GM19397 (cell line): ENCODE results near the gene HAUS3.

Experiments used
- ATAC-seq: cut with Tn5 transposase; IDR thresholded peaks from one replicate; pipeline ENCODE4 v1.9.1; 2021; ENCODE audit warnings: mild to moderate bottlenecking, moderate library complexity; ENCODE audit not compliant: unreplicated experiment

HAUS3 gene

DNA sequence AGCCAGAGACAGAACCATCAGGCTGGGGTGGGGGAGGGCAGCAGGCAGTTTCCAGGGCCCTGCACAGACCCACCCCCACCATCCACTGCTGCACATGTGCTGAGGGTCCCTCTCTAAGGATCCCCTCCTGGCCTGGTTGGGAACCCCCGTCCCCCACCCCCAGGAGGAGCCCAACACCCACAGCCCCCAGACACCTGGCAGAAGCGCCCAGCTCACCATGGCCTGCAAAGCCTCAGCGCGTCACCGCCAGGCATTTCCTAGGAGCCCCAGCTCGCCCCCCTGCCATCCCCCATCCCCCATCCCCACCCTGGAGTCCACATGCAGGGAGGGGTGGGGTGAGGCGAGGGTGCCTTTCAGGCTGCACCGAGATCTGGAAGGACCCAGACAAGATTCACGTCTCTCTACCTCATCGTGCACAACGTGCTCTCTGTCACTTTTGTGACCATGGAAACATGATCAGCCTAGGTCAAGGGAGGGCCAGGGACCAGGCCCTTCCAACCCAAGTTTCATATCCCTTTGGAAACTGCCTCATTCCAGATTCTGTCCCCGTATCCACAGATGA is 10.7 kb upstream of the HAUS3 start:
- no peak for ATAC-seq

- ATAC-seq = no peak
Observed at GRCh38 chr4:2251795-2252529, 10.0 kb upstream of the HAUS3 start.

GRCh38 chr4:2251073-2251794 is 9.3 kb upstream of the HAUS3 start:
- ATAC-seq = no peak

DNA sequence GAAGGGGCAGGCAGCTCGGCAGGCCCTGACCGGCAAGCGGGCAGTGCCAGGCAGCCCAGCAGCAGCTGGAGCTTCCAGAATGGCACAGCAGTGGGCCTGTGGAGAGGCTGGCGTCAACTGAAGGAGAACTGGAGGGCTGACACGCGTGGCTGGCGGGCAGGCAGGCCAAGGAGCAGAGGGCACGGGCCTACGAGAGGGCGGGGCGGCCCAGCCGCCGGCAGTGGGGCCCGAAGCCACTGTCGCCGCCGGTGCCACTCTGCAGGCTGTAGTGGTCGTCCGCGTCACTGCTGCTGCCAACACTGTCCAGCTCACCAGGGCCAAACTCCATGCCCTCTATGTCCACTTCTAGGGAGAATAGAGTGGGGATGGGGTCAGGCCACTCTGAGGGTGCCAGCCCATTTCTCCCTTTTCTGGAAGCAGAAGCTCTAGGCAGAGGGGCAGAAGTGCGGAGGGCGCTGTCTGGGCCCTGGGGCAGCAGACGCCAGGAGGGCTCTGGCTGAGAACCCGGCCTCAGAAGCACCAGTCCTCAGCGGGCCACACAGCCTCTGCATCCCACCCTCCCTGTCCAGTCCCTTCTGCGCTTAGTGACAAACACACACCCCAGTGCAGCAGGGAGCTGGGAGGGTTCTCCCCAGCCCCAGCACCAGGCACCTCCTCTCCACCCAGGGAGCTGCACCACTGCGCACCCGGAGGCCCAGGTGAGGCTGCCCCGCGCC is 8.6 kb upstream of the HAUS3 start:
- no peak for ATAC-seq

DNA sequence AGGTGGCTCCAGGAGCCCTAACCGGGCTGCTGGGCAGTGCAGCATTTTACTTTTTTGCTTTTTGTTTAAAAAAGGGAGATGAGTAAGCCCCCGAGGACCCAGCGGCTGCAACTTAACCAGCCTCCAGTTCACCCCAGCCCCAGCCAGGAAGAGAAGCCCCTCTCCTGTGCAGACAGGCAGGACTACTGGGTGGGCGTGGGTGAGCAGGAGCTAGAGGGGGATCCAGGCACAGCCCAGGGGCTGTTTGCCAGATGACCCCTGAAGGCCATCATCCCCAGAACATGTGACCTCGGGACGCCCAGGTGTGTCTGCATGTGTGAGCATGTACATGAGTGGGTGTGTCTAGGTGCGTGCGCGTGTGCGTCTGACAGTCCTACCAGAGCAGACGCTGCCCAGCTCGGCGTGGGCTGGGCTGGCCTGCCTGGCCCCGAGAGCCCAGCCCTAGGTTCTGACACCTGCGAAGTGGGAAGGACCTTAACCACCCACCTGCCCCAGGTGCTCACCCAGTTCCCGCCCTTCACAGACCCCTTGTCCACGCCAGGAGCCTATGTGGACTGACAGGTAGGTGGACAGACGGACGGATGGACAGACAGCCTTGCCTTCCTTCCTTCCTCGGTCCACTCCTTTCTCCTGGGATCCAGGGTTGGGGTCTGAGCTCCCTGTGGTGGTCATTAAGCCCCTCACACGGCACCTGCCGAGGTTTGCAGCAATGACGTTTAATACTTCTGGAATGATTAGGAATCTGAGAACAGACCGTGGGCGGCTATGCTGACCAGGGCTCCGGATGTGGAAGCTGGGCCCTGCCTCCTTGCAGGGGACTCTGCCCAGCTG is 7.8 kb upstream of the HAUS3 start:
- ATAC-seq = no peak

- no peak for ATAC-seq
Observed at GRCh38 chr4:2248821-2249261, 6.9 kb upstream of the HAUS3 start.

GRCh38 chr4:2248044-2248780 is 6.3 kb upstream of the HAUS3 start:
- ATAC-seq = no peak

DNA sequence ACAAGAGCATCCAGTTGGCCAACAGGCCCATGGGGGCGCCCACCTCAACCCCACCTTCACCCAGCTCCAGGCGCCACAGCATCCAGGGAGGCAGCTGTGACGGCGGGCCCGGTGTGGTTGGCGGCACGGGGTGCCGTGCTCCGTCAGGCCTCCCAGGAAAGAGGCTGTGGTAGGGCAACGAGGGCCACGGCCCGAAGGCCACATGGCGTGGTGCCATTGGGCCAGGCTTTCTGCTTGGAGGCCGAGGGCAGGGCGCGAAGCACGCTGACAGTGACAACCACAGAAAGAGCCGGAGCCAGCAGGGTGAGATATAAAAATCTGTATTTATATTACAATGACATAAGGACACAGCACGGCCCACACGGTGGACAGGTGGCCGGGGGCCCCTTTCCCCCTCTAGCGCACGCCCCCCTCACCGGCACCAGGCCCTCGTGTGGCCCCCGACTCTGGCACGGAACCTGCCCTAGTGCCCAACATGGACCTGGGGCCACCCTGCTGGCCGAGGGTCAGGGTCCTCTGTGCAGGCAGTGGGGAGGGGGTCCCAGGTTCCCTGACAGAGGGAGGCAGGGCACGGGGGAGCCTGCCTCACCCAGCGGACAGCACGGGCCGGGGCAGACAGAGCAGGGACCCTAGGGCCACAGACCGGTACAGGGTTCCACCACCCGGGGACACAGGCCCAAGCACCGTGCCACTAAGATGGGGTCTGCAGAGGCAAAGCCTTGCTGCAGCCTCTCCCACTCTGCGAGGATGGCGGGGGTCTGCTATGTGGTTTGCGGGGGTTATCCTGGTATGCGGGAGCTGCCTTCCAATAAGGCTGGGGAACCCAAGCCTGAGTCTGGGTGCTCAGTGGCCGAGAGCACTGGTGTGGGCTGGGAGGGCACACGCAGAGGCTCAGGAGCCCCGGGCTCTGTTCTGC is 5.5 kb upstream of the HAUS3 start:
- ATAC-seq = no peak

DNA sequence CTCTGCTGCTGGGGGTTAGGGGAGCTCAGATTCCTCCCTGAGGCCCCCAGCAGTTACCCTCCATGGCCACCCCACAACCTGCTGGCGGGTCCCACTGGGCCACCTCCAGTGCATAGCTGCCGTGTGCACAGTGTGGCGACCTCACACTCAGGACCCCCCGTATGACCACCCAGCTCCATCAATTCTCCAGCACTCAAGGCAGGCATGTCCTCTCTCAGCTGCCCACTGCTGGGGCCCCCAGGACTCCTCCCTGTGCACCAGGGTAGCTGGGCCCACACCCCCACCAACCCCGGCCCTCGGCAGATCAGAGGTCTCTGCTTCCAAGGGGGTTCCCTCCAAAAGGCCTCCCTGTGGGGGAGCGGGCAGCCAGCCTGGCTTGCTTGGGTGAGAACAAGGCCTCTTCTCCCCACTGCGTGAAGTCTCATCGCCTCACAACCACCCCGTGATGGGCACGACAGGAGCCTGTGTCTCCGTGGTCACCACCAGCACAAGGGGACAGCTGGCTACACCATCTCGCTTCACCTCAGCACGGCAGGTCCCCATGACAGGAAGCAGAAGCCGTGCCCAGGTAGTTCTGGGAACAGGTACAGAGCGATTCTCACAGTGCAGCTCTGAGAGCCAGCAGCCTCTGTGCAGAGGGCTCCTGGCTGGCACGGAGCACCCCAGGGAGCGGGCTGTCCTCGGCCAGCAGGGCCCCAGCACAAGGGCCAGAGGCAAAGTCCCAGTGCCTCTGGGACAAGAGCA is 4.6 kb upstream of the HAUS3 start:
- ATAC-seq = no peak

- ATAC-seq = no peak
Observed at GRCh38 chr4:2245787-2246275, 3.9 kb upstream of the HAUS3 start.

DNA sequence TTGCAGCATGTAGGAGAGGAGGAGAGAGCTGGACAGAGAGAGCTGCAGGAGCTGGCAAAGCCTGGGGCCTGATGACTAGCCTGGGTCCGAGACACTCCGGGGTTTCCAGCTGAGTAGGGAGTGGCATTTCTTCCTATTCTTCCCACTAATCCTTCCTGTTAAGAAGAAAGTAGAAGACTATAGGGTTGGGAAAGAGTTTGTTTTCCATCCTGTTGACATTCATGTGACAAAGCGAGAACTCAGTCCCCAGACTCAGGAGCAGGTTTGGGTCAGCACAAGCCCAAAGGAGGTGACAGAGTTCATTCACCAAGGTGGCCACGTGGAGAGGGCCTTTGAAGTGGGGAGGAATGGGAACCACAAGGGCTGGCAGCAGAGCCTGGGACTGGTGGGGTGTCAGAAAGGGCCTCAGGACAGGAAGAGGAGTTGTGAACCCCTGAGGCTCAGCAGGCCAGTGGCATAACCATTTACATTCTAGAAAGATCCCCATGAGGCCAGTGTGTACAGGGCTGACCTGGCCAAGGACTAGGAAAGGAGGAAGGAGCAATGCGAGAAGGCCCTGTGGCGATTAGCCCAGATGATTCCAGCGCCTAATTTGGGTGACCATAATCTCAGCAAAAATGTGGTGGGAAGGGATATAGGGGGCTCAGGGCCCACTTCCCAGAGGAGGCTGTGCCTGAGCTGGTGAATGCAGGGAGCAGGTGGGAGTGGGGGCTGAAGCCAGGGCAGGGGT is 3.3 kb upstream of the HAUS3 start:
- ATAC-seq = no peak

GRCh38 chr4:2243681-2244380 is 1.9 kb upstream of the HAUS3 start:
- ATAC-seq = no peak

GRCh38 chr4:2241003-2241402 is 918 bp downstream of the HAUS3 start:
- no peak for ATAC-seq

DNA sequence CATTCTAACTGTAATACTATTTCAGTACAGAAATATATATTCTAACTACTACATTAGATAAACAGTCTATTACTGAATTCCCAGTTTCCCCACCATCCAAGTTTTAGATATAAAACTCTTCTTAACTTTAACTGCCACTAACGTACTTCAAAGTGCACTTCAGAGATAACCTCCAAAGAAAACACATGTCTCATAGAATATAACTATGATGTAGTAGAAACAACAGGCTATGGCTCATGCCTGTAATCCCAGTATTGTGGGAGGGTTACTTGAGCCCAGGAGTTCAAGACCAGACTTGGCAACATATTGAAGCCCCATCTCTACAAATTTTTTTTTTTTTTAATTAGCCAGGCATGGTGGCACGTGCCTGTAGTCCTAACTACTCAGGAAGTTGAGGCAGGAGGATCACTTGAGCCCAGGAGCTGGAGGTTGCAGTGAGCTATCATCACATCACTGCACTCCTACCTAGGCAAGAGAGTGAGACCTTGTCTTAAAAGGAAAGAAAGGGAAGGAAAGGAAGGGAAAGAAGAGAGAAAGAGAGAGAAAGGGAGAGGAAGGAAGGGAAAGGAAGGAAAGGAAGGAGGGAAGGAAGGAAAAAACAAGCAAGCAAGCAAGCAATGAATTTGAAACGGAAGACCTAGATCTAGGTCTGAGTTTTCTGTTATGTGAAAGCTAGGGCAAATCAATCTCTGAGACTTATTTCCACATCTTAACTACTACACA is 4.8 kb downstream of the HAUS3 start:
- ATAC-seq = no peak

GRCh38 chr4:2231082-2231481 is 10.8 kb downstream of the HAUS3 start:
- no peak for ATAC-seq

DNA sequence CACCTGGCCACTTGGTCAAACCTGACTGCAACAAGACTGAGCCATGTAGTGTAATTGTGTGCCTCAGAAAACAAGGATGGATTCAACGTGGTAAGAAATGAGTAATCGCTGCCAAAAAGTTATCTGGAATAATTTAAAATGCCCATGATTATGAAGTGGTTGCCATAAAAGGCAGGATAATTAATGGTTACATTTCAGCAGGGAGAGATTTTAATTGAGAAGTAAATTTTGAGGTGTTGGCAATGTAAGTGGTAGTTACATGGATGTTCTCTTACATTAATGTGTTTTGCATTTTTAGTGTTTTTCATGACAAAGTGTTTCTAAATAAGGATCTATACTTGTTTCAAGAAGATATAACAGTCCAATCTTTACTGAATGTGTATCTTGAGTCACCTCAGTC is 15.7 kb downstream of the HAUS3 start:
- ATAC-seq = no peak
